Stimulated activated CD8-positive, alpha-beta memory T cell treated with anti-CD3 and anti-CD28 coated beads, Interleukin-7, amount 100 ng/mL, for 1 hour (primary cell): ENCODE measurements around the gene DDX54.

Experiments
- DNase-seq, 2 donors: peaks; one replicate each; pipeline ENCODE4 v3.0.0-alpha.2; 2020; ENCODE audit warnings: low read depth in 2 of 2

DDX54 gene, protein sequence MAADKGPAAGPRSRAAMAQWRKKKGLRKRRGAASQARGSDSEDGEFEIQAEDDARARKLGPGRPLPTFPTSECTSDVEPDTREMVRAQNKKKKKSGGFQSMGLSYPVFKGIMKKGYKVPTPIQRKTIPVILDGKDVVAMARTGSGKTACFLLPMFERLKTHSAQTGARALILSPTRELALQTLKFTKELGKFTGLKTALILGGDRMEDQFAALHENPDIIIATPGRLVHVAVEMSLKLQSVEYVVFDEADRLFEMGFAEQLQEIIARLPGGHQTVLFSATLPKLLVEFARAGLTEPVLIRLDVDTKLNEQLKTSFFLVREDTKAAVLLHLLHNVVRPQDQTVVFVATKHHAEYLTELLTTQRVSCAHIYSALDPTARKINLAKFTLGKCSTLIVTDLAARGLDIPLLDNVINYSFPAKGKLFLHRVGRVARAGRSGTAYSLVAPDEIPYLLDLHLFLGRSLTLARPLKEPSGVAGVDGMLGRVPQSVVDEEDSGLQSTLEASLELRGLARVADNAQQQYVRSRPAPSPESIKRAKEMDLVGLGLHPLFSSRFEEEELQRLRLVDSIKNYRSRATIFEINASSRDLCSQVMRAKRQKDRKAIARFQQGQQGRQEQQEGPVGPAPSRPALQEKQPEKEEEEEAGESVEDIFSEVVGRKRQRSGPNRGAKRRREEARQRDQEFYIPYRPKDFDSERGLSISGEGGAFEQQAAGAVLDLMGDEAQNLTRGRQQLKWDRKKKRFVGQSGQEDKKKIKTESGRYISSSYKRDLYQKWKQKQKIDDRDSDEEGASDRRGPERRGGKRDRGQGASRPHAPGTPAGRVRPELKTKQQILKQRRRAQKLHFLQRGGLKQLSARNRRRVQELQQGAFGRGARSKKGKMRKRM

DNA sequence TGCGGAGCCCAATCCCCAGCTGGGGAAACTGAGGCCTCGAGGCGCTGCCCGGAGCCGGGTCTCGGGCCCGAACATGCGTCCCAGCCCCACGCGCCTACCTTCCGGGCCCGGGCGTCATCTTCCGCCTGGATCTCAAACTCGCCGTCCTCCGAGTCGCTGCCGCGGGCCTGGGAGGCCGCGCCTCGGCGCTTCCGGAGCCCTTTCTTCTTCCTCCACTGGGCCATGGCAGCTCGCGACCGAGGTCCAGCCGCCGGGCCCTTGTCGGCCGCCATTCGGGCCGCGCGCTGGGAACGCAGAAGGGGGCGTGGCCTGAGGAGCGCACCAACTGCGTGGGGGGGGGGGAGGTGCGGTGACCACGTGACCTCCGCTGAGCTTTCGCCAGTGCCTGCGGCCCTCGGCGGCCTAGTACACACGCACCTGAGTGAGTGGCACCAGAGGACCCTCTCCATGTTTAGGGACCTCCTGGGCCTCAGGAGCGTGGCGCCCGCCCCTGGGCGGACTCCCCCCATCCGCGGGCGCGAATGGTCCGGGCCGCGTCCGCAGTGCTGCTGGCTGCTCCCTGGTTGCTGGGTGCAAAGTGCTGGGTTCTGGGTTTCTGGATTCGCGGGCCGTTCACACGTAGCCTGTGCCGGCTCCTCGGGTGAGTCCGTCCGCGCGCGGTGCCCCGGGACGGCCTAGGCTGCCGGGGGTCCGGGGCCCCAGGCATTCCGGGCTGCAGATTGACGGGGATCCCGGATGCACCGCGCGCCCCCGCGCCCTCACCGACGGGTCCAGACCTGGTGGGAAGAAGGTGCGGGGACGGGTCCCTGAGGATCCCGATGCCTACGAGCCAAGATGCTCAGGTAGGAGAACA lies at the start of gene DDX54, which contains the start of gene RITA1:
TSS of gene DDX54 (minus strand) at position 299 of the 853 bp plus-strand sequence. CDS start at position 272, 27 bp downstream.
TSS of gene RITA1 (plus strand) at position 542 of the 853 bp plus-strand sequence. CDS start 1,026 bp downstream, outside the sequence.
- DNase-seq, result peak; percentile 64 to 66

DNA sequence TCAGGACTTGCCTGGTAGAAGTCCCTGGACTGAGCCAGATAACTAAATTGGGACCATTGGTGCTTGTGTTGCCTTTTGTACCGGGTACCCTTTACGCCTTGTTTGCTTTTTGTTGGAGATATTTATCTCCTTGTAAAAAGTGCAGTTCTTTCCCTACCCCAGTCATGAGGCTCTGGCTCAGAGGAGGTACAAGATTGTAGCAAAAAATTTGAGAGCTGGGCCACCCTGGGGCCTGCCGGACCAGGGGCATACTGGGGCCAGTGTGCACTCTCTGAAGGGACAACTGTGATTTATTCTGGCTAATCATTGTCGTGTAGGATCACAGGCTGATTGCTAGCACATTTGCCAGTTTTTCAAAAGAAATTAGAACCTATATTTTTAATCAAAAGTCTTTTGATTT lies 49.2 kb upstream of the DDX54 start:
- DNase-seq, result no peak

DNA sequence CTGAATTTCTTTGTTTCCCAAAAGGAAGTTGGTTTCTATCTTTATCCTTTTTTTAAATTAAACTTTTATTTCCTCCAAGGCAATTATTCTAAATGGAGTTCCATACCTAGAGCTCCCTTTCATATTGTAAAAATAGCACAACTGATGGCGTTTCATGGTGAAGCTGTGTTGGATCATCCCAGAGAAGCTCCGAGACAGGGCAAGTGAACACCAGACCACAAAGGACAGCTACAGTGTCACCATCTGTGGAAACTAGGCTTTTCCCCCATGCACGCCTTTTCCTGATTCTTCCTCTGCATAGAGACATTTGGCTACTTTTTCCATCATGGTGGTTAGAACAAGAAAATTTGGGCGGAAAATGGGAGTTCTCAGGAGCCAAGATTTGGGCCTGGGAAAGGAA lies 48.7 kb upstream of the DDX54 start:
- no peak for DNase-seq

DNA sequence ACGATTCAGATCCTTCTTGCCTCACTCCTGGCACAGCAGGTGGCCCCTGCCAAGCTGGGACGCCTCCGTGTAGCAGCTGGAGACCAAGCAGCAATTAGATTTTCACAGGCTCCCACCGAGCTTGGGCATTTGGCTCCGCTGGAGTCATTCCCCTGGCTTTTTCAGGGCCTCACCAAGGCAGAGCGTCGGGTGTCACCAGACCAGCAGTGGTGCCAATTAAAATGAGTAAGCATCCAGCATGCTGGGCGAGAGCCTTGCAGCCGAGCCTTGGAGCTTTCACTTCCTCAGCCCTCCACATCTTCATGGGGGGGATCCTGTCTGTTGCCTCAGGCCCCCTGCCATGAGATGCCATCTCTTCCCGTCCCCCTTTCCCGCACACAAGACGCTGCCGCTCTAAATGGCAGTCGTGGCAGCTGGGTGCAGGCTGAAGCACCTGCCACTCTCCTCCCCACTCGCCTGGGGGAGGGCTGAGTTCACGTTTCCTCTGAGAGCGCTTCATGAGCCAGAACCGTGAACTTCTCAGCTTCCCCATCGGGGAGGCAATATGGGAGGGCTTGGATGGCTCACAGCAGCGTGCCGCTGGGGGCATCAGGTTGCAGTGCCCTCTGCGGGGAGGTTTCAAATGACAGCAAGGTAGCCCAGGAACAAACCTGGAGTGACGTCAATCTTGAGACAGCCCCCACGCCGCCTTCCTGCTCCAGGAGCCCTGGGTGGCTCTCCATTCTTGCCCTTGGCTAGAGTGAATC lies 47.7 kb upstream of the DDX54 start:
- DNase-seq, result peak; percentile 34 to 39

DNA sequence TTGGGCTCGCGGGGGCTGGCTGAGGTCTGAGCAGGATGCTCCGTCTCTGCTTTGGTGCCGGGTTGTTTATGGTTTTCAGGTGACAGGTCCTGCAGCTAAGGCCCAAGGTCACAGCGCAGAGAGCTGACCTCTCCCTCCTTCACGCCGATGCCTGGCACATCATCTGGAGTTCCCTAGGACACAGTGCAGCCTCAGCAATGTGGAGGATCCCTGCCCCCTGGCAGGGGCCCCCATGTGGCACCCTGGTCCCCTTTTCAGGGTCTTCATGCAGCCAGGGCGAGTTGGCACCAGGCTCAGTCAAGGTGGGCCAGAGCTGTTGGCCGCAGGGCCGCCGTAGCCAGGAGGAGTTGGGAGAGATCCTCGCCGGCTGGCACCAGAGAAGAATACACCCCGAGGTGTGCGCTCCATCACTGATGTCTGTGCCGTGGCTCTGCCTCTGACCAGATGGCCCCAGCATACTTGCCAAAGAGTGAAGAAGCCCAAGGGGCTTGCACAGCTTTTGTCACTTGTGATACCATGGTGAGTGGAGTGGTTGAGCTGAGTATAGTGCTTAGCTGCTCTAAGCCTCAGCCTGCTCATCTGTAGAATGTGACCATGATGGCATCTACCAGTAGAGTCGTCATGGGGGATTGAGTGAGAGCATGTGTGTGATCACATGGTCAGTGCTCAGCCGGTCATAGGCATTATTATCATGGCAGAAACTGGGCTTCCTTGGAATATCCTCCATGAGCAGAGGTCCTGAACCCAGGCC lies 47.0 kb upstream of the DDX54 start:
- DNase-seq, result no peak

DNA sequence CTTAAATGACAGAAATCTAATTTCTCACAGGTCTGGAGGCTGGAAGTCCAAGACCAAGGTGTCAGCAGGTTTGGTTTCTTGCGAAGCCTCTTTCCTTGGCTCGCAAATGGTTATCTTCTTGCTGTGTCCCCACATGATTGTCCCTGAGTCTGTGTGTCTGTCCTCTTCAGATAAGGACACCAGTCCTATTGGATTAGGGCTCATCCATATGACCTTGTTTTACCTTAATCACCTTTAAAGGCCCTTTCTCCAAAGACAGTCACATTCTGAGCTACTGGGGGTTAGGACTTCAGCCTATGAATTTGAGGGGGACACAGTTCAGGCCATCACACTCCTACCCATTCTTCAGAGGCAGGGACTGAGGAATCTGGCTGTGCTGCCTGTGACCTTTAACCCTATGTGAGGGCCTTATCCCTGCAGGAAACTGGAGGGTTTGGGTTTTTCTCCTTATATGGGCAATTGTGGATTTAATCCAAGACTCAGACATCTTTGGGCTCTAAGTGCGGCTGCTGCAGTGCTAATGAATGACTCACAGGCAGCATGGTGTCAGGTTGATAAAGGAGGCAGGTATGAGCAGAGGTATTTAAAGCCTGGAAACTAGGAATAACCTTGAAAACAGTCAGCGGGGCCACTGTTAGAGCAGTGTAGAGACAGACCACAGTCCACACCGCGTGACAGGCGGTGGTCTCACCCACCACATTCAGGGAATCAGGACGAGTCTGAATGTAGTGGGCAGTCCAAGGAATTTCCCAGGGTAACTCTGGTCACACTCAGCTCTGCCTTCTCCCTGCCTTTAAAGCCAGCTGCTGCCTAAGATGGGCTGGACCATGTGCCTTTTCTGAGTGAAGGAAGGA lies 46.2 kb upstream of the DDX54 start:
- no peak for DNase-seq

DNA sequence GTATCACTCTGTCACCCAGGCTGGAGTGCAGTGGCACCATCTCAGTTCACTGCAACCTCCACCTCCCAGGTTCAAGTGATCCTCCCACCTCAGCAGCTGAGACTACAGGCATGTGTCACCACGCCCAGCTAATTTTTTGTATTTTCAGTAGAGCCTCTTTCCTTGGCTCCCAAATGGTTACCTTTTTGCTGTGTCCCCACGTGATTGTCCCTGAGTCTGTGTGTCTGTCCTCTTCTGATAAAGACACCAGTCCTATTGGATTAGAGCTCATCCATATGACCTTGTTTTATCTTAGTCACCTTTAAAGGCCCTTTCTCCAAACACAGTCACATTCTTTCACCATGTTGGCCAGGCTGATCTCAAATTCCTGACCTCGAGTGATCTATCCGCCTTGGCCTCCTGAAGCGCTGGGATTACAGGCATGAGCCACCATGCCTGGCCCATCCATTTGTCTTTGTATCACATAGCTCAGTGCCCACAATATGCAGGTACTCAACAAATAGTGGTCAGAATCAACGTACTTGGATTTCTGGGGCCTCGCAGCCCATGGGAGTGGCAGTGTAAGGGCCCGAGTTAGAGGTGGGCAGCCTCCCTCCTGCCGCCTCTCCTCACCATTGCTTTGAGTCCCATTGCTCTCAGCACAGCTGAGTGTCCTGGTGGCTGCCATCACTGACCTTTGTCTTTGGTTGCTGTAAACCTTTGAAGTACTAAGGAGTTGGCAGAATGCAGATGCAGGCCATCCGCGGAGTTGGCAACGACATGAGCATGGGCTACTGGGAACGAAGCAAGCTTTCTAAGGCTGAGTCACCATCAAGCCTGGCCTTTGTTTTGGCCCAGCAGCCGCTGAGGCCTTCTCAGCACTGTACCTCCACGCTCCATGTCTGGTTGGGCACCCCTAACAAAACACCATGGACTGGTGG lies 45.3 kb upstream of the DDX54 start:
- DNase-seq, result no peak

DNA sequence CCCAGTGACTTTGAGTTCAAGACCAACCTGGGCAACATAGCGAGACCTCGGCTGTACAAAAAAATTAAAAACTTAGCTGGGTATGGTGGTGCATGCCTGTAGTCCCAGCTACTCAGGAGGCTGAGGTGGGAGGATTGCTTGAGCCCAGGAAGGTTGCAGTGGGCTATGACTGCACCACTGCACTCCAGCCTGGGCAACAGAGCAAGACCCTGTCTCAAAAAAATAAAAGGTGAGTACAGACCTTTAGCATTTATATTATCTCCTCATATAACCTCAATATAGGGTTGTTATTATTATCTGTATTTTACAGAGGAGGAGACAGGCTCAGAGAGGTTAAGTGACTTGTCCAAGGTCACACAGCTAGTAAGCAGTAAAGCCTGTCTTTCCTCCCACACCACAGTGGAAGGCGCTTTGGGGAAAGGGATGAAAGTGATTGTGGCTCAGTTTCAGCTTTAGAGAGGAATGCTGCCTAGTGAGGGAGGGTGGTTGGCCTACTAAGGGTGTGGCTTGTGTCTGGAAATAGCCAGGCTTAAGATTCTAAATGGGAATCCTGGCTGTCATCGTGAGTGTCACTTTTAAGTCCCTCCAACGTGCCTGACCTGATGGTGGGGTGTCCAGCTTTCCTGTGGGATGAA lies 43.2 kb upstream of the DDX54 start:
- DNase-seq, result no peak

DNA sequence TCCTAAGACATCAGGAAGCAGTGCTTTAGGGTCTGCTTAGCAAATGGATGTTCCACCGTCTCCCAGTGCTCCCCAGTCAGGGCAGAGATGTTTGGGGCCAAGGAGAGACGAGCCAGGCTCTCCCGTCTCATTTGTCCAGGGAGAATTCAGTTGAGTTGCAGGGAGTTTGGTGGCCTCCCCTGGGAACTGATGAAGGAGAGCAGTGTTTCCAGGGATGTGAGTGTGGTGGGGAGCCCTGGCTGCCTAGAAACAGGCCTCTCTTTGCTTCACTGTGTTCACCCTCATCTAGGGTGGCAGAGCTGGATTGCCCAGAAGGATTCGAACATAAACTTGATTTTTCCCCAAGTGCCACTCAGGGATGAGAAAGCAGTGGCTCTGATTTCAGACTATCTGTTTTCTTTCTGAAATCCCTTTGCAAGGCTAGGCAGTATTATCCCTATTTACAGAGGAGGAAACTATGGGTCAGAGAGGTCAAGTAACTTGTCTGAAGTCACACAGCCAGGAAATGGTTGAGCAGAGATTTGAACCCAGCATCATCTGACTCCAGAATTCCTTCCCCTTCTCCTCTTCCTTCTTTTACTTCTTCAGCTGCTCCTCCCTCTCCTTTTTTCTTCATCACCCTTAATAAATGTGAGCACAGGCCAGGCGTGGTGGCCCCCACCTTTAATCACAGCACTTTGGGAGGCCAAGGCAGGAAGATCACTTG lies 42.6 kb upstream of the DDX54 start:
- DNase-seq, result no peak

DNA sequence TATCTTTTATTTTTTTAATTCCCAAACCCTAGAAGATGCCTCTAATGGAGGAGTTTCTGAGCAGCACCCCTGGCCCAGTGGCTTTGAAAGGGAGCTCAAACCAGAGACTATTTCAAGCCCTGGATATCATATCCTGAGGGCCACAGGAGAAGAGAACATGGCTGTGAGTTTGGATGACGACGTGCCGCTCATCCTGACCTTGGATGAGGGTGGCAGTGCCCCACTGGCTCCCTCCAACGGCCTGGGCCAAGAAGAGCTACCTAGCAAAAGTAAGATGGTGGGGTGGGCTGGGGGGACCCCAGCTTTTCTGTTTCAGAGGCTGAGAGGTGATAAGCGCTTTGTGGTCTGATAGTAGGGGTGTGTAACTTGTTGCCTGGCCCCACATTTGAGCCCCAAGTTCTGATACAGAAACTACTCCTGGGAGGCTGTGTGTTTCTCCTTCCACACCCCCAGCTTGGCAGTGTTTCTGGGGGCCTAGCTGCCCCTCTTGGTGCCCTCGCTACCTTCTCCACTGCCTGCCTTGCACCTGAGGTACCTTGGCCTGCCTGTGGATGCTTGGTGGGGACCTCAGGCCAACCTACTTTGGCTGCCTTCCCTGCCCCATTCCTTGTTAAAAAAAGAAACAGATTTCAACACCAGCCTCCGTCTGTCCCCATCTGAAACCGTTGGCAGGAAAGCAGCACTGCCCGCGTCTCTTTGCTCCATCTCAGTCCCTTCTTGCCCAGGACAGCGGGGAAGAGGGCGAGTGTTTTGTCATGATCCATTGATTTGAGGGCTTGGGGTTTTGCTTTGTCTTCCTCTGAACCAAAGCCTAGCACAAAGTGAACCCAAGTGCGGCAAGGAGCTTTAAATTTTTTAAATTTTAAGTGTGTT lies 41.7 kb upstream of the DDX54 start:
- no peak for DNase-seq

DNA sequence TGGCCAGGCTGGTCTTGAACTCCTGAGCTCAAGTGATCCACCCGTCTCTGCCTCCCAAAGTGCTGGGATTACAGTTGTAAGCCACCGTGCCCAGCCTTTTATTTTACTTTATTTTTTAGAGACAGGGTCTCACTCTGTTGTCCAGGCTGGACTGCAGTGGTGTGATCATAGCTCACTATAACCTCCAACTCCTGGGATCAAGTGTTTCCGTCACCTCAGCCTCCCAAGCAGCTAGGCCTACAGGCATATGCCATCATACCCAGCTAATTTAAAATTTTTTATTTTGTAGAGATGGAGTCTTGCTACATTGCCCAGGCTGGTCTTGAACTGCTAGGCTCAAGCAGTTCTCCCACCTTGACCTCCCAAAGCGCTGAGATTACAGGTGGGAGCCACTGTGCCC lies 39.7 kb upstream of the DDX54 start:
- no peak for DNase-seq

DNA sequence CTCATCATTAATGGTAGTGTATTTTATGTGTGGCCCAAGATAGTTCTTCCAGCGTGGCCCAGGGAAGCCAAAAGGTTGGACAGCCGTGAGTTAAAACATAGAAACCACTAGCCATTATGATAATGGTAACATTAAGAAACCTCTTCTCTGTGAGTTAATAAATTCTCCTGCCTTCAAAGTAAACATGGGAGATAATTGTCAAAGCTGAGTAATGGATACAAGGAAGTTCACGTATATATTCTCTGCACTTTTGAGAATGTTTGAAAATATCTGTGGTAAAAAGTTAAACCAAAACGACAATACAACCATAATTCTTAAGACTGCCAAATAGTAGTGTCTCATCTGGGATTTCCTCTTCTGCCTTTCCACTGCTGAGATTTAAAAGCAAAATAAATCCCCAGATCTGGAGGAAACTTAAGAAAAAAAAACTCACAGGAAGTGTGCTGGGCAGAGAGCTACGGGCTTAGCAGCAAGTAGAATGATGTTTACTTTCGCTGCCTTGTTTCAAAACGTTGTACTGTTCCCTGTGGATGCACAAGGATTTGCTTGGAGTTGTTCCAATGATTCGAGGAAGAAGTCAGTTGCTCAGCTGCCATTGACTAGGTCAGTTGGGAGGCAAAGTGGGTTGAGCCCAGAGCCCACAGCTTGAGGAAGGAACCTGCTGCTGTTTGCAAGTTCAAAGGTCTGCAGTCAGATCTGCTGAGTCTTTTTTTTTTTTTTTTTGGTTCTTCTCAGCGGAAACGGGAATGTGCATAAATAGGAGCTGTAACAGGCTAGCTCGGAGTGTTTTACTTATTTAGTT lies 37.7 kb upstream of the DDX54 start:
- DNase-seq, result no peak

DNA sequence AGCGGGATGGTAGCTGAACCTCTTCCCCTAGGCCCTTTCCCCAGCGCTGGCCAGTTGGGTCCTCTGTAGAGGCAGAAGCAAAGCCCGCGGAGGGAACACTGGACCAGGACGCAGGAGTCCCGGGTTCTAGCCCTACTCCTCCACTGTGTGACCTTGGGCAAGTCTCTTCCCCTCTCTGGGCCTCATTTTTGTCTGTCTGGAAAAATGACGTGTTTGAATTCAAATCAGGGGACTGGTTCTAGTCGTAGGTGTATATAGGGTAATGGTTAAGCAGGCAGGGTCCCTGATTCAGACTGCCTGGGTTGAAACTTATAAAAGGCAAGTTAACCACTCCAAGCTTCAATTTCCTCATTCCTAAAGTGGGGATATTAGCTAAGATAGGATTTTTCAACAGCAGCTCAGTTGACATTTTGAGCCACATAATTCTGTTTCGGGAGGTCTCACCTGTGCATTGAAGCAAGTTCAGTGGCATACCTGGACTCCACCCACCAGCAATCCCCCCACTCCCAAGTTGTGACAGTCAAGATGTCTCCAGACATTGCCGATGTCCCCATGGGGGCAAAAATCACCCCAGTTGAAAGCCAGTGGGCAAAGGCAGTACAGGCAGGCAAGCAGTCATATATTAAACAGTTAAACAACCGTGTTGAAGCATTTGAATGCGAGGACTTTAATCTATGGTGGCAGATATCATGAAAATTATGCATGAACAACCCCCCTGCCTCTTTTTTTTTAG lies 36.9 kb upstream of the DDX54 start:
- no peak for DNase-seq

DNA sequence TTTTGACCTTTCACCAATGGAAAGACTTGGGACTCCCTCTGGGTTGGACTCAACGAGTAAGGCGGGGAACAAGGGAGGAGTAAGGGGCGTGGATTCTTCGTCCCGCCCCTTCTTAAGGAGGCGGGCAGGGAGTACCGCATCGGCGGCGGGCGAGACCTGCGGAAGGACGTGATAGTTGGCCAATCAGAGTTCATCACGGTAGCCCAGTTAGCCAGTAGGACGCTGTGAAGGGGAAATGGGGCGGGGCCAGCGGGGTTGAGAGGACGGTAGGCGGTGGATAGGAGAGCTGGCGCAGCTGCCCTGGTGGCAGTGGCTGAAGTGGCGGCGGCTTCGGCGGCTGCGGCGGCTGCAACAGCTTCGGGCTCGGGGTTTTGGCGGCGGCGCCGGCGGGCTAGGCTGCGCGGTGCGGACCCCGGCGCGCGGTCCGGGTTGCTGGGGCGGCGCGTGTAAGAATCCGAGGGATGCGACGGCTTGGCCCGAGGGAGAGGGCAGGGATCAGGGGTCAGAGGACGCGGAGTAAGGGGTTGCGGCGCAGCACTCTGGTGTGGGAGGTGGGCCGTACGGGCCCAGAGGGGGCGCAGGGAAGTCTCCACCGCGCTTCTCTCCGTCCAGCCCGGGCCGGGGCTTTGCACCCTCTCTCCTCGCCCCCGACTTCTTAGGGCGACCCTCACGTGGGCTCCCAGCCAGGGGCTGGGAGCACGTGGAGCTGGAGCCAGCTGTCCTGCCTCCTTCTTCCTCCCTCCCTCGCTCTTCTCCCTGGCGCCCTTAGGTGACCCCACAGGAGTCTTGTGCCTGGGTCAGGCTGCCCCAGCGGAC lies 36.1 kb upstream of the DDX54 start, which contains the start of gene TPCN1:
TSS of gene TPCN1 (plus strand) at position 284 of the 816 bp plus-strand sequence. CDS start 5,389 bp downstream, outside the sequence.
- DNase-seq, result peak; percentile 96
